B cell (primary cell): ENCODE results near the gene COL25A1. TPM values are rescaled to one million over a fixed set of nuclear protein-coding genes. Genes with fewer than 3 reads are reported as not detected.
"Not testable (repeated sequence)": the region's sequence is repeated elsewhere in the genome, so short reads cannot be mapped to it uniquely, and the experiment has no call there.

Experiments
- ATAC-seq: fragments of 200-7000 bp; cut with Tn5 transposase; one replicate; pipeline ENCODE4 v1.10.0; 2021; ENCODE audit warnings: low read depth, mild to moderate bottlenecking, moderate number of reproducible peaks, moderate library complexity
- CTCF ChIA-PET: fragments of 350-600 bp; sonication (Branson Sonifier 250); formaldehyde crosslinking; loops from one replicate; lab custom pipeline; 2021; ENCODE audit warnings: antibody characterized with exemption, inconsistent platforms; lab: Charles Lee
- POLR2A ChIA-PET: fragments of 350-600 bp; sonication (Branson Sonifier 250); formaldehyde crosslinking; loops from one replicate; lab custom pipeline; 2021; ENCODE audit warnings: antibody characterized with exemption; lab: Charles Lee
- DNase-seq: peaks from one replicate; pipeline ENCODE4 v3.0.0; 2013
- H2AFZ ChIP-seq: 2 replicates; pipeline ENCODE4 v1.6.1; 2012; ENCODE audit warnings: mild to moderate bottlenecking, low read depth, low read length; ENCODE audit not compliant: insufficient read depth, poor library complexity, severe bottlenecking
- H3K27ac ChIP-seq, 2 donors: 1 replicate in 1 of 2; 2 replicates in 1 of 2; pipeline ENCODE4 v1.5.1; 2012 to 2013; ENCODE audit warnings: low read length in 2 of 2, mild to moderate bottlenecking in 2 of 2, moderate library complexity in 1 of 2
- H3K27me3 ChIP-seq, 4 experiments: fragments of 200-600 bp in 1 of 4; sonication (generic) in 1 of 4; replicated peaks in 1 of 4; 1 replicate in 2 of 4; 2 replicates in 2 of 4; pipeline versions ENCODE4 v1.6.1 to v1.7.0; 2013 to 2016; ENCODE audit warnings: low read length in 3 of 4, mild to moderate bottlenecking in 2 of 4, mixed read lengths in 1 of 4, moderate library complexity in 1 of 4; ENCODE audit not compliant: insufficient read depth in 4 of 4, control insufficient read depth in 3 of 4; ENCODE audit errors: control extremely low read depth in 1 of 4
- H3K36me3 ChIP-seq, 2 experiments: replicated peaks in 1 of 2; 1 replicate in 1 of 2; 2 replicates in 1 of 2; pipeline versions ENCODE4 v1.6.1 to v1.7.1; 2013; ENCODE audit warnings: low read length in 1 of 2; ENCODE audit not compliant: insufficient read depth in 2 of 2, control insufficient read depth in 1 of 2; ENCODE audit errors: control extremely low read depth in 1 of 2, extremely low read depth in 1 of 2
- H3K4me1 ChIP-seq, 2 donors: fragments of 200-600 bp in 1 of 2; sonication (generic) in 1 of 2; 1 replicate in 1 of 2; 2 replicates in 1 of 2; pipeline versions ENCODE4 v1.5.1 to v1.6.1; 2013 to 2017; ENCODE audit warnings: low read length in 2 of 2; ENCODE audit not compliant: control insufficient read depth in 2 of 2, insufficient read depth in 2 of 2
- H3K4me2 ChIP-seq: replicated peaks from 2 replicates; pipeline ENCODE3; 2012; ENCODE audit warnings: mild to moderate bottlenecking, low read depth, low read length; ENCODE audit not compliant: poor library complexity, severe bottlenecking
- H3K4me3 ChIP-seq, 5 experiments: fragments of 200-600 bp in 1 of 5; sonication (generic) in 1 of 5; 1 replicate in 3 of 5; 2 replicates in 2 of 5; pipeline versions ENCODE4 v1.5.1 to v1.7.0; 2011 to 2016; ENCODE audit warnings: low read length in 4 of 5, mild to moderate bottlenecking in 4 of 5, low read depth in 2 of 5, control low read depth in 1 of 5, moderate library complexity in 1 of 5; ENCODE audit not compliant: insufficient read depth in 1 of 5; ENCODE audit errors: control extremely low read depth in 1 of 5, extremely low read depth in 1 of 5
- H3K79me2 ChIP-seq: fragments of 200-600 bp; sonication (generic); one replicate; pipeline ENCODE4 v1.6.0; 2016; ENCODE audit warnings: low read length; ENCODE audit not compliant: control insufficient read depth, insufficient read depth
- H3K9ac ChIP-seq: fragments of 200-600 bp; sonication (generic); 2 replicates; pipeline ENCODE4 v1.6.1; 2017; ENCODE audit warnings: mild to moderate bottlenecking, low read length, moderate library complexity
- H3K9me3 ChIP-seq, 3 donors: one replicate each; pipeline versions ENCODE4 v1.6.1 to v1.7.1; 2013; ENCODE audit warnings: low read length in 2 of 3; ENCODE audit not compliant: control insufficient read depth in 2 of 3, insufficient read depth in 1 of 3; ENCODE audit errors: control extremely low read depth in 1 of 3
- H4K20me1 ChIP-seq: 2 replicates; pipeline ENCODE4 v1.6.0; 2012; ENCODE audit warnings: mild to moderate bottlenecking, low read length; ENCODE audit not compliant: insufficient read depth, control insufficient read depth, poor library complexity, severe bottlenecking
- H3K27ac Mint-ChIP-seq: one replicate; pipeline ENCODE4 v1.8.0; 2021; ENCODE audit warnings: mixed read lengths
- H3K27me3 Mint-ChIP-seq: one replicate; pipeline ENCODE4 v1.8.0; 2021; ENCODE audit warnings: mixed read lengths
- H3K4me1 Mint-ChIP-seq: one replicate; pipeline ENCODE4 v1.8.0; 2021; ENCODE audit warnings: mixed read lengths
- H3K4me3 Mint-ChIP-seq: one replicate; pipeline ENCODE4 v1.8.0; 2021; ENCODE audit warnings: mixed read lengths
- H3K9me3 Mint-ChIP-seq: one replicate; pipeline ENCODE4 v1.8.0; 2022; ENCODE audit warnings: mixed read lengths; ENCODE audit not compliant: insufficient read depth
- CTCF ChIP-seq: fragments of 200-600 bp; IDR thresholded peaks from one replicate; pipeline ENCODE4 v1.8.0; 2022; ENCODE audit warnings: antibody characterized with exemption, mild to moderate bottlenecking
- EZH2 ChIP-seq: IDR thresholded peaks from 2 replicates; pipeline ENCODE4 v1.6.1; 2012; ENCODE audit warnings: borderline replicate concordance, low read depth, mild to moderate bottlenecking, moderate library complexity, low read length; ENCODE audit not compliant: insufficient read depth, poor library complexity, severe bottlenecking
- WGBS: methylation state at CpG from one replicate; pipeline ENCODE4 v1.1.5; 2013; ENCODE audit warnings: missing lambda C conversion rate; ENCODE audit not compliant: insufficient coverage; 5-methylcytosine and 5-hydroxymethylcytosine counted together
- intact Hi-C: fragments of 100-400 bp; cut with micrococcal nuclease; formaldehyde crosslinking; loops from one replicate; pipeline ENCODE4 v1.10.0; 2022
- polyA plus RNA-seq: library from polyadenylated mRNA; depleted of rRNA; stranded (reverse); fragments of >200 nt; gene quantifications from 2 replicates; pipeline ENCODE4 v1.2.3, GENCODE V29; 2012
- total RNA-seq, 2 donors: library from RNA; stranded (reverse); fragments of 120-200 nt in 1 of 2; gene quantifications; 1 replicate in 1 of 2; 2 replicates in 1 of 2; pipeline versions ENCODE4 v1.2.3 to v1.2.4, GENCODE V29; 2013 to 2022

Gene COL25A1
- total and polyA plus RNA-seq, 2 donors (not counting 1 experiment from before 2014, with no cell fraction given), result not detected

- Histone ChIP-seq H3K27ac (no peak overlapping the region), H2AFZ (no peak overlapping the region), H3K4me1 (no peaks in the 10 kb centered on the region), H3K27me3 (no peaks in the 10 kb centered on the region), H3K36me3 (no peaks in the 10 kb centered on the region), H3K79me2 (no peaks in the 10 kb centered on the region), H3K4me2 (no peak overlapping the region), H4K20me1 (no peaks in the 10 kb centered on the region), H3K4me3 (no peak overlapping the region), H3K9me3 (peaks cover 0 to 2% (median 0%) of the 10 kb centered on the region in 3 donors), H3K9ac (no peak overlapping the region)
- no peak for ATAC-seq
- Mint-ChIP-seq H3K27me3 (no peaks in the 10 kb centered on the region), H3K4me3 (no peak overlapping the region), H3K9me3 (no peaks in the 10 kb centered on the region), H3K4me1 (no peaks in the 10 kb centered on the region), H3K27ac (no peak overlapping the region)
- POLR2A ChIA-PET, result no interaction called here
- DNase-seq, result no peak
- intact Hi-C loops, result no loop called here
- CTCF ChIA-PET, result no interaction called here
- no peak for TF ChIP-seq CTCF
- TF ChIP-seq EZH2, result no peak
- 84% methylated on average over 2 of the region's 3 CpGs for WGBS
Observed at GRCh38 chr4:109075621-109076020, 226.8 kb downstream of the COL25A1 start.

- no peaks in the 10 kb centered on the region for H3K9me3 Mint-ChIP-seq
- Histone ChIP-seq H3K27ac (no peak overlapping the region), H3K4me1 (no peaks in the 10 kb centered on the region), H3K9ac (no peak overlapping the region), H4K20me1 (no peaks in the 10 kb centered on the region), H3K27me3 (no peaks in the 10 kb centered on the region), H3K4me3 (no peak overlapping the region), H3K36me3 (no peaks in the 10 kb centered on the region), H3K79me2 (no peaks in the 10 kb centered on the region), H2AFZ (no peak overlapping the region), H3K9me3 (peaks cover 0 to 2% (median 0%) of the 10 kb centered on the region in 3 donors), H3K4me2 (no peak overlapping the region)
- ChIA-PET POLR2A (no interaction called here), CTCF (interaction anchor here (0.6 kb wide), 1 partner anchor 9 kb away, joined by 5 read pairs; no protein-coding TSS in a partner anchor)
- no peaks in the 10 kb centered on the region for H3K27me3 Mint-ChIP-seq
- TF ChIP-seq CTCF (no peak), EZH2 (no peak)
- no peaks in the 10 kb centered on the region for H3K4me1 Mint-ChIP-seq
- H3K27ac Mint-ChIP-seq, result no peak overlapping the region
- 100% methylated on average over 1 of the region's 2 CpGs for WGBS
- DNase-seq (no peak), ATAC-seq (no peak)
- intact Hi-C loops, result no loop called here
- no peak overlapping the region for H3K4me3 Mint-ChIP-seq
Observed at GRCh38 chr4:109072595-109072994, 229.9 kb downstream of the COL25A1 start.

- H3K4me1 ChIP-seq, H3K27ac ChIP-seq, ATAC-seq, CTCF ChIA-PET, H2AFZ ChIP-seq, H3K79me2 ChIP-seq, H3K9me3 Mint-ChIP-seq, H3K4me2 ChIP-seq, H4K20me1 ChIP-seq, H3K4me3 ChIP-seq, H3K4me1 Mint-ChIP-seq, H3K9ac ChIP-seq, DNase-seq, H3K27ac Mint-ChIP-seq, H3K9me3 ChIP-seq, H3K4me3 Mint-ChIP-seq, H3K36me3 ChIP-seq, H3K27me3 Mint-ChIP-seq, POLR2A ChIA-PET, H3K27me3 ChIP-seq, intact Hi-C loops: not testable (repeated sequence)
- no CpG with 5 or more reads among the region's 7 CpGs for WGBS
Observed at GRCh38 chr4:109070677-109071076, 231.8 kb downstream of the COL25A1 start.
